ENCODE measurements around the gene TINAGL1. TPM values are rescaled to one million over a fixed set of nuclear protein-coding genes. Genes with fewer than 3 reads are reported as not detected.

TINAGL1 gene
- total RNA-seq, 6 donors from 2014 or later, result 71.3 to 191 (median 120) TPM

DNA sequence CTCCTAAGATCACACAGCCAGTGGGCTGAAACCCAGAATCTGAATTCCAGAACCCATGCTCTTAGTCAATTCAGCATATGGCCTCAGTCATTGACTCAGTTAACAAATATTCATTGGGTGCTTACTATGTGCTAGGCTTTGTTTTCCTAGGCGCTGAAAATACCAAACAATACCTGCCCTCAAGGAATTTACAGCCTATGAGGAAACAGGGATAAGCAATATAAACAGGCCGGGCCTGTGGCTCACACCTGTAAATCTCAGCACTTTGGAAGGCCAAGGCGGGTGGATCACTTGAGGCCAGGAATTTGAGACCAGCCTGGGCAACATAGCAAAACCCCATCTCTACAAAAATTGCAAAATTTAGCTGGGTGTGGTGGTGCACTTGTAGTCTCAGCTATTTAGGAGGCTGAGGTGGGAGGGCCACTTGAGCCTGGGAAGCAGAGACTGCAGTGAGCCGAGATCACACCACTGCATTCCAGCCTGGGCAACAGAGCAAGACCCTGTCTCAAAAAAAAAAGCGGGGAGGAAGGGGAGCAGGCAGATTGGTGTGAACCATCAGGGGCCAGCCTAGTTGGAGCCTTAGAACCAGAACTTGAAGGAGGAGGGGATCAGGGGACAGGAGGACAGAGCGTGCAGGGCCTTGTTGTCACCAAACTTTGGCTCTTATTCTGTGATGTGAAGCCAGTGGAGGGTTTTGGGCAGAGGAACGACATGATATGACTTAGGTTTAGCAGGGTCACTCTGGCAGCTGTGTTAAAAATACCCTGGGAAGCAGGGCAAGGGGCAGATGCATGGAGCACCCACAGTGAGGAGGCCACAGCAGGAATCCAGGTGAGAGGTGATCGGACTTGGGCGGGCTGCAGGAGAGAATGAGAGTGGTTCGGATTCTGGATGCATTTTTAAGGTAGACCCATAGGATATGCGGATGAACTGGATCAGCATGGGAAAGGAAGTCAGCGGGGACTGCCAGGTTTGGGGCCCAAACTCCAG lies 5.8 kb downstream of the TINAGL1 start:
- Histone ChIP-seq H3K27me3 (no peaks in the 10 kb centered on the region), H3K36me3 (peaks cover 0 to 45% (median 13%) of the 10 kb centered on the region in 4 donors), H3K27ac (peak overlapping the region; percentile 25 to 85 (median 79)), H3K4me3 (no peak overlapping the region), H3K4me1 (peaks cover 42 to 56% (median 49%) of the 10 kb centered on the region in 4 donors), H3K9me3 (no peaks in the 10 kb centered on the region)
- DNase-seq (no peak), ATAC-seq (ENCODE audit: low FRiP score in 2 of 2) (no peak)
- TF ChIP-seq EP300 (IDR thresholded peaks at IDR 0.05), result no peak
- TF ChIP-seq POLR2AphosphoS5 (IDR thresholded peaks at IDR 0.05), result no peak
- TF ChIP-seq CTCF (IDR thresholded peaks at IDR 0.05), result no peak
- TF ChIP-seq POLR2A (IDR thresholded peaks at IDR 0.05), result no peak
- WGBS, 2 donors, result 76 to 81% methylated on average over 12 of the region's 12 CpGs

DNA sequence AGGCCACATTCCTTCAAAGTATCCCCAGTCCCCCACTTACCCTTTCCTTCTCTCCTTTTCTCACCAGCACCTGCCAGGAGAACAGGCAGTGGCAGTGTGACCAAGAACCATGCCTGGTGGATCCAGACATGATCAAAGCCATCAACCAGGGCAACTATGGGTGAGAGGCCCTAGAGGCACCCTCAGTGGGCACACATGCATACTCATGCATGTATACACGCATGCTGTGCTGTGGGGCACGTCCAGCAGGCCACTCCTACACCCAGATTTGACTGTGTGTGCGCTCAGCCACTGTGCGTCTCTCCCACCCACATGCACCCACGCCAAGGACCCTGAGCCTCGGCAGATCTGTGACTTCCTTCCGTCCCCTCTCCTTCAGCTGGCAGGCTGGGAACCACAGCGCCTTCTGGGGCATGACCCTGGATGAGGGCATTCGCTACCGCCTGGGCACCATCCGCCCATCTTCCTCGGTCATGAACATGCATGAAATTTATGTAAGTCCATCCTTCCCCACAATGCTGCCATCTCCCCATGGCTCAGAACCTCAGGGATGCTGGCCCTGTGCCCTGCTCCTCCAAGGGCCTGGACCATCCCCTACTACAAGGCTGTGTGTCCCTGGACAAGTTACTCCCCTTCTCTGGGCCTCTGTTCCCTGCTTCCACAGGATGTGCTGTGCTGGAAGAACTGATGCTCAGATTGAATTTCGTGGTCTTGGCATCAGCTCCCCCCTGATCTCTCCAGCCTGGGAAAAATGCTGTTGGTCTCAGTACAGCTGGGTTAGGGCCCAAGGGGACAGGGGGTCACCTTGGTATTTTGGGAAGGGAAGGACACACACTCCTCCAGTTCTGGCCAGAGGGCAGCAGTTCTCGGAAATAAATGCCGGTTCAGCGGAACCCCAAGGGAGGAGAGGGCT lies 7.0 kb downstream of the TINAGL1 start:
- Histone ChIP-seq H3K36me3 (peaks cover 0 to 50% (median 13%) of the 10 kb centered on the region in 4 donors), H3K9me3 (no peaks in the 10 kb centered on the region), H3K4me3 (peak overlapping the region in 2 of 4 donors; percentile 8 to 21), H3K27ac (peak overlapping the region; percentile 21 to 85 (median 79)), H3K27me3 (no peaks in the 10 kb centered on the region), H3K4me1 (peaks cover 55 to 62% (median 61%) of the 10 kb centered on the region in 4 donors)
- ATAC-seq (ENCODE audit: low FRiP score in 2 of 2) (no peak), DNase-seq (no peak)
- 74 to 85% methylated on average over 16 of the region's 16 CpGs for WGBS, 2 donors
- TF ChIP-seq POLR2AphosphoS5 (IDR thresholded peaks at IDR 0.05), result no peak
- peak in 1 of 4 donors; percentile 9 for TF ChIP-seq EP300 (IDR thresholded peaks at IDR 0.05)
- TF ChIP-seq CTCF (IDR thresholded peaks at IDR 0.05), result no peak

DNA sequence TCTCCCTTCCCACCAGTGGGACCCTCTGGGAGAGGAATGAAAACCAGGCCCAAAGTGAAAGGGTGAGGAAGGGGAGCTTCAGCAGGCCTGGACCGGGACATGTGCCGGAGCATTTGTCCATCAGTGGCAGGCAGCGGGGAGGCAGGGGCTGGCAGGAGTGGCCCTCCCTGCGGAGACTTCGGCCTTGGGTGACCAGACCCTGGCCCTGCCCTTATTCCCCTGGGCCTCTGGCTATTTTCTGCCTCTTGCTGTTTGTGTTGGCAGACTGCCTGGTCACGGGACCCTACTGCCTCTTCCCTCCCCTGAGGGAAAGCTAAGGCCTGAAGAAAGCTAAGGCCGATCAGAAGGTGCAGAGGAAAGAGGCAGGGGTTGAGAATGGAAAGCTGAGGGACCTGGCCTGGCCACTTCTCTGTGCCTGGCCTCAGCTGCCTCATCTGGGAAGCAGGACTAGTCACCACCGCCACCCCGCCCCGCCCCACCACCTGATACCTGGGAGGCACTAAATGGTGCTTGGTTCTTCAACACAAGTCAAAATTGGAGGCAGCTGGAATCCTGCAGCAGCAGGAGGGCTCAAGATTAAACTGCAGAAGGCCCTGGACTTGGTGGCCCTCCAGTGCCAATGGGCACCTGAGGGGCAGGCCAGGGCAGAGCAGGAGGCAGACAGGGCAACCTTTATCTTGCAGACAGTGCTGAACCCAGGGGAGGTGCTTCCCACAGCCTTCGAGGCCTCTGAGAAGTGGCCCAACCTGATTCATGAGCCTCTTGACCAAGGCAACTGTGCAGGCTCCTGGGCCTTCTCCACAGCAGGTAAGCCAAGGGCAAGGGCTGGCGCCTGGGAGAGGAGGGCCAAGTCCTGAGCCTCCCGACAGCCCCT lies 7.9 kb downstream of the TINAGL1 start:
- peaks cover 64 to 70% (median 68%) of the 10 kb centered on the region in 4 donors for H3K4me1 ChIP-seq
- WGBS, 2 donors, result 39 to 56% methylated on average over 9 to 13 of the region's 13 CpGs
- DNase-seq (peak; percentile 79 to 85), ATAC-seq (ENCODE audit: low FRiP score in 2 of 2) (peak in 1 of 2 donors; percentile 44)
- H3K9me3 ChIP-seq, result no peaks in the 10 kb centered on the region
- H3K4me3 ChIP-seq, result peak overlapping the region in 2 of 4 donors; percentile 8 to 21
- H3K27ac ChIP-seq, result peak overlapping the region; percentile 21 to 85 (median 79)
- H3K27me3 ChIP-seq, result no peaks in the 10 kb centered on the region
- TF ChIP-seq POLR2AphosphoS5 (IDR thresholded peaks at IDR 0.05) (peak in 1 of 2 donors; percentile 33), EP300 (IDR thresholded peaks at IDR 0.05) (peak in 2 of 4 donors; percentile 8 to 37), POLR2A (IDR thresholded peaks at IDR 0.05) (peak in 1 of 4 donors; percentile 12), CTCF (IDR thresholded peaks at IDR 0.05) (no peak)
- H3K36me3 ChIP-seq, result peaks cover 0 to 50% (median 13%) of the 10 kb centered on the region in 4 donors
